ENCODE data around the gene VGLL4. TPM values are rescaled to one million over a fixed set of nuclear protein-coding genes. Genes with fewer than 3 reads are reported as not detected.

VGLL4 gene
- total RNA-seq, 1 donor from 2014 or later = 45.5 TPM

DNA sequence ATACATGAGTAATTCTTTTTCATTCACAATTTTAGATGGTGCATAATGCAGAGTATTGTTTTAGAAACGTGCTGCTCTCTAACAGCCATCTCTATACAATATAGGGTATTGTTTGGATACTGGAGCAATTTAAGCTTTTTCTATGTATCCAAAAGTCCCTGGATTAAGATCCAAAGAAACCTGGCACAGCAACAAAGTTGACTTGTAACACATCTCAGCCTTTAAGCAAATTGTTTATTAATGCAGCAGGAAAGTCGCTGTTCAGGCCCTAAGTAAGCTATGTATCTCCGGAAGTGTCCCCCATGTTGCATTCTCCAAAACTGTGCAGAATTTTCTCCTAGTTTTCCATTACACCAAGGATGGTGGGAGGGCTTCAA lies 7.3 kb downstream of the VGLL4 start:
- Histone ChIP-seq H3K4me3 (no peak overlapping the region), H3K9me3 (no peaks in the 10 kb centered on the region), H3K4me1 (peaks cover 77% of the 10 kb centered on the region), H3K27ac (peak overlapping the region; percentile 56), H3K27me3 (ENCODE audit: low read depth) (no peaks in the 10 kb centered on the region), H3K36me3 (no peaks in the 10 kb centered on the region)
- intact Hi-C loops (cut with DNase I) = no loop called here
- TF ChIP-seq, protein P1, sequence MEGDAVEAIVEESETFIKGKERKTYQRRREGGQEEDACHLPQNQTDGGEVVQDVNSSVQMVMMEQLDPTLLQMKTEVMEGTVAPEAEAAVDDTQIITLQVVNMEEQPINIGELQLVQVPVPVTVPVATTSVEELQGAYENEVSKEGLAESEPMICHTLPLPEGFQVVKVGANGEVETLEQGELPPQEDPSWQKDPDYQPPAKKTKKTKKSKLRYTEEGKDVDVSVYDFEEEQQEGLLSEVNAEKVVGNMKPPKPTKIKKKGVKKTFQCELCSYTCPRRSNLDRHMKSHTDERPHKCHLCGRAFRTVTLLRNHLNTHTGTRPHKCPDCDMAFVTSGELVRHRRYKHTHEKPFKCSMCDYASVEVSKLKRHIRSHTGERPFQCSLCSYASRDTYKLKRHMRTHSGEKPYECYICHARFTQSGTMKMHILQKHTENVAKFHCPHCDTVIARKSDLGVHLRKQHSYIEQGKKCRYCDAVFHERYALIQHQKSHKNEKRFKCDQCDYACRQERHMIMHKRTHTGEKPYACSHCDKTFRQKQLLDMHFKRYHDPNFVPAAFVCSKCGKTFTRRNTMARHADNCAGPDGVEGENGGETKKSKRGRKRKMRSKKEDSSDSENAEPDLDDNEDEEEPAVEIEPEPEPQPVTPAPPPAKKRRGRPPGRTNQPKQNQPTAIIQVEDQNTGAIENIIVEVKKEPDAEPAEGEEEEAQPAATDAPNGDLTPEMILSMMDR (IDR thresholded peaks at IDR 0.05) = no peak
- ATAC-seq (no peak), DNase-seq (no peak)

- no peak for ATAC-seq
- no peak for DNase-seq
These were observed 7.9 kb downstream of the VGLL4 start for GRCh38 chr3:11635680-11636393.

GRCh38 chr3:11634974-11635612 lies 8.6 kb downstream of the VGLL4 start:
- Histone ChIP-seq H3K27ac (peak overlapping the region; percentile 56), H3K4me1 (peaks cover 78% of the 10 kb centered on the region), H3K4me3 (no peak overlapping the region), H3K36me3 (no peaks in the 10 kb centered on the region), H3K27me3 (ENCODE audit: low read depth) (no peaks in the 10 kb centered on the region), H3K9me3 (no peaks in the 10 kb centered on the region)
- TF ChIP-seq, protein P1 (IDR thresholded peaks at IDR 0.05) = no peak
- intact Hi-C loops (cut with DNase I) = no loop called here
- no peak for ATAC-seq
- DNase-seq = no peak

More at GRCh38 chr3:11635680-11636393, 7.9 kb downstream of the VGLL4 start:
- no peaks in the 10 kb centered on the region for H3K27me3 ChIP-seq (ENCODE audit: low read depth)
- TF ChIP-seq, protein P1 (IDR thresholded peaks at IDR 0.05) = no peak
- H3K36me3 ChIP-seq = no peaks in the 10 kb centered on the region
- H3K9me3 ChIP-seq = no peaks in the 10 kb centered on the region
- H3K4me1 ChIP-seq = peaks cover 78% of the 10 kb centered on the region
- H3K4me3 ChIP-seq = no peak overlapping the region
- intact Hi-C loops (cut with DNase I) = no loop called here
- peak overlapping the region; percentile 56 for H3K27ac ChIP-seq

- peak; percentile 46 to 59 for ATAC-seq
- intact Hi-C loops (cut with DNase I) = no loop called here
- TF ChIP-seq, protein P1 (IDR thresholded peaks at IDR 0.05) = no peak
- Histone ChIP-seq H3K27me3 (ENCODE audit: low read depth) (no peaks in the 10 kb centered on the region), H3K4me1 (peaks cover 70% of the 10 kb centered on the region), H3K27ac (peak overlapping the region; percentile 72), H3K36me3 (no peaks in the 10 kb centered on the region), H3K9me3 (no peaks in the 10 kb centered on the region), H3K4me3 (peak overlapping the region; percentile 9)
- no peak for DNase-seq
These were observed 9.6 kb downstream of the VGLL4 start for GRCh38 chr3:11634081-11634635.

DNA sequence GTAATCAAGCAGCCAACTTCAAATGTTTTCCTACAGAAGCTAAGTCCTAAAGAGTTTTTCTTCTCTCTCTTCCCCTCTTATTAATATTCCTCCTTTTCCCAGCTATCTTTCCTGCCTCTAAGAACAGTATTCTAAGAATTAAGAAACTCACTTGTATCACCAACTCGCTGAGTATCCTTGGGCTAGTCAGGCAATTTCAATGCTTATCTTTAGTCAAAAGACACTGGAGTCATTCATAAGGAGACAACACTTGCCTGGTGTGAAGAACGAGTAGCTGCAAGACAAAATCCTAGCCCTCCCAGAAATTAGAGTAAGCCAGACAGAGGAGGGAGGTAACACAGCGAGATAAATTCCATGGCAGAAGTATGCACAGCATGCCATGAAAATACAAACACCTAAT lies 10.7 kb downstream of the VGLL4 start:
- no peaks in the 10 kb centered on the region for H3K36me3 ChIP-seq
- H3K27ac ChIP-seq = peak overlapping the region; percentile 72
- intact Hi-C loops (cut with DNase I) = no loop called here
- no peaks in the 10 kb centered on the region for H3K9me3 ChIP-seq
- no peak for ATAC-seq
- TF ChIP-seq, protein P1 (IDR thresholded peaks at IDR 0.05) = no peak
- H3K4me1 ChIP-seq = peaks cover 58% of the 10 kb centered on the region
- no peaks in the 10 kb centered on the region for H3K27me3 ChIP-seq (ENCODE audit: low read depth)
- no peak for DNase-seq
- no peak overlapping the region for H3K4me3 ChIP-seq
